ENCODE data around the gene ENTPD1. TPM values are rescaled to one million over a fixed set of nuclear protein-coding genes. Genes with fewer than 3 reads are reported as not detected.
"Not testable (repeated sequence)": the region's sequence is repeated elsewhere in the genome, so short reads cannot be mapped to it uniquely, and the experiment has no call there.

ENTPD1 gene
- total RNA-seq, 2 donors from 2014 or later, result 12.3 to 15.0 TPM

DNA sequence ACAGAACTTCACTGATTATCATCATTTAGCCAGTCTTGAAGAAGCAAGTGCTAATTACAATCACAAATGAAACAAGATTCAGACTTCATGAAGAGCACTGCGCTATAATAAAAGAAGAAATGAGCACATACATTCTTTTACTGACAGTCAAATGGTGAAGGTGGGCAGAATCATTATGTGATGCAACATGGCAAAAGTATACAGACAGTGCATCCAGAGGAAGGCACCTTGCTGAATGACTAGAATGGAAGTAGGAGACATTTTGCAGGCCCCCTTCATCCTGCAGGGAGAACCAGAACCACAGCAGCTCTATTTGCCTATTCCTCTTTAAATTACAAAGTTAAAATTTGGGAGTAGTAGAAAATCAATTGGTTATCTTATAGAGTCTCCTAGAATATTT lies 120.8 kb downstream of the ENTPD1 start:
- Histone ChIP-seq H3K9me3 (no peaks in the 10 kb centered on the region), H3K36me3 (no peaks in the 10 kb centered on the region), H3K27me3 (no peaks in the 10 kb centered on the region), H3K4me3 (no peak overlapping the region), H3K4me1 (no peaks in the 10 kb centered on the region), H3K27ac (no peak overlapping the region)
- TF ChIP-seq, protein P1, sequence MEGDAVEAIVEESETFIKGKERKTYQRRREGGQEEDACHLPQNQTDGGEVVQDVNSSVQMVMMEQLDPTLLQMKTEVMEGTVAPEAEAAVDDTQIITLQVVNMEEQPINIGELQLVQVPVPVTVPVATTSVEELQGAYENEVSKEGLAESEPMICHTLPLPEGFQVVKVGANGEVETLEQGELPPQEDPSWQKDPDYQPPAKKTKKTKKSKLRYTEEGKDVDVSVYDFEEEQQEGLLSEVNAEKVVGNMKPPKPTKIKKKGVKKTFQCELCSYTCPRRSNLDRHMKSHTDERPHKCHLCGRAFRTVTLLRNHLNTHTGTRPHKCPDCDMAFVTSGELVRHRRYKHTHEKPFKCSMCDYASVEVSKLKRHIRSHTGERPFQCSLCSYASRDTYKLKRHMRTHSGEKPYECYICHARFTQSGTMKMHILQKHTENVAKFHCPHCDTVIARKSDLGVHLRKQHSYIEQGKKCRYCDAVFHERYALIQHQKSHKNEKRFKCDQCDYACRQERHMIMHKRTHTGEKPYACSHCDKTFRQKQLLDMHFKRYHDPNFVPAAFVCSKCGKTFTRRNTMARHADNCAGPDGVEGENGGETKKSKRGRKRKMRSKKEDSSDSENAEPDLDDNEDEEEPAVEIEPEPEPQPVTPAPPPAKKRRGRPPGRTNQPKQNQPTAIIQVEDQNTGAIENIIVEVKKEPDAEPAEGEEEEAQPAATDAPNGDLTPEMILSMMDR (IDR thresholded peaks at IDR 0.05), result no peak
- DNase-seq (ENCODE audit: low spot score), result no peak

DNA sequence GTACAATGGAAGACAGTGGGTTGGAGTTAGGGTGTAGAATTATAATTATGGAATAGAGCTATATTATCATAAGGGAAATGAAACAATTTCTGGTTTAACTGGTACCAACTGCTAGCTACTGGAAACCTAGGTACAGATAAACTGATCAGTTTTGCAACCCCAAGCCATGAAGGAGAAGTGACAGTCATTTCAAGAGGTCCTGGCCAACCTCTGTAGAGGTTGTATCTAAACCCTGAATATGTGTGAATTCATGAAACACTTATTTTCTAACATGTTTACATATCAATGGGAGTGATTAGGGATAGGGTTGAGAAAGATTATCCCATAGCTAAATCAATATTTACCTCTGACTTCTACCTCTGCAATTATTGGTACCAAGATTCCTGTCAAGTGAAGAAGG lies 121.9 kb downstream of the ENTPD1 start:
- Histone ChIP-seq H3K9me3 (no peaks in the 10 kb centered on the region), H3K4me3 (no peak overlapping the region), H3K36me3 (no peaks in the 10 kb centered on the region), H3K27ac (no peak overlapping the region), H3K27me3 (no peaks in the 10 kb centered on the region), H3K4me1 (no peaks in the 10 kb centered on the region)
- TF ChIP-seq, protein P1 (IDR thresholded peaks at IDR 0.05), result no peak
- no peak for DNase-seq (ENCODE audit: low spot score)

DNA sequence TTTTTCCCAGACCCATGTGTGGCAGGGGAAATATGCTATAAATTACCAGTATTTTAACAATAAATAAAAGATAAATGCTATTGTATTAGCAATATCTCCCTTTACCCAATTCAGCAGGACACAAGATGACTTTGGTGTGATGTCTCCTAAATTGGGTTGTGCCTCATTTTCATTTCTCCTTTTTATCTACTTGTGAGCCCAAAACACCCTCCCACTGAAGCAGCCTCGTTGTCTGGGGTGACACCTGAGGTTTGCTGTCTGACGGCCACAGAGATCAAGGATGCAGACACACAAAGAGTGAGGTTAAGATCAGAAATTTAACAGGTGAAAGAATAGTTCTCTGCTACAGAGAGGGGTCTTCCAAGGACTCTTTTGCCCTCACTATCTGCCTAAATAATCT lies 124.7 kb downstream of the ENTPD1 start:
- Histone ChIP-seq H3K36me3 (no peaks in the 10 kb centered on the region), H3K27me3 (no peaks in the 10 kb centered on the region), H3K4me1 (no peaks in the 10 kb centered on the region), H3K27ac (peak overlapping the region in 1 of 2 donors; percentile 19), H3K9me3 (no peaks in the 10 kb centered on the region), H3K4me3 (no peak overlapping the region)
- TF ChIP-seq, protein P1 (IDR thresholded peaks at IDR 0.05), result no peak
- DNase-seq (ENCODE audit: low spot score), result no peak

GRCh38 chr10:95881316-95881715 lies 125.4 kb downstream of the ENTPD1 start:
- H3K36me3 ChIP-seq, result no peaks in the 10 kb centered on the region
- no peak overlapping the region for H3K4me3 ChIP-seq
- no peak for DNase-seq (ENCODE audit: low spot score)
- H3K4me1 ChIP-seq, result no peaks in the 10 kb centered on the region
- no peaks in the 10 kb centered on the region for H3K9me3 ChIP-seq
- H3K27ac ChIP-seq, result peak overlapping the region in 1 of 2 donors; percentile 19
- TF ChIP-seq, protein P1 (IDR thresholded peaks at IDR 0.05), result no peak
- H3K27me3 ChIP-seq, result no peaks in the 10 kb centered on the region

DNA sequence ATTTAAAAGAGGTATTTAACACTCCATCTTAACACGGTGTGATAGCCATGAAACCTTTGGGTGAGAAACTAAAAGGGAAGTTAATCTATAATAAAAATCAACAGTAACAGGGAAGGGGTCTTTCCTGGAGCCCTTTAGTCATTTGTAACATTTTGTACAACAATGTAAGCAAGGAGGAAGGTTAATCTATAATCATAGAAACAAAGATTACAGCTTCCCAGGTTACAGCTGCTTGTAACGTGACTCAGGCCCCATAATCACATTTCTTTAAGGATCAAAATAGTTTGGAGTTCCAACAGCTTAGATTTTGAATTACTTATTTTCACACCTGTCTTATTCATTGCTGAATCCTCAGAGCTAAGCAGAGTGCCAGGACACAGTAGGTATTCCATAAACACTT lies 133.9 kb downstream of the ENTPD1 start:
- TF ChIP-seq, protein P1 (IDR thresholded peaks at IDR 0.05), result no peak
- no peak for DNase-seq (ENCODE audit: low spot score)
- Histone ChIP-seq H3K27ac (no peak overlapping the region), H3K9me3 (no peaks in the 10 kb centered on the region), H3K4me3 (no peak overlapping the region), H3K36me3 (no peaks in the 10 kb centered on the region), H3K4me1 (no peaks in the 10 kb centered on the region), H3K27me3 (no peaks in the 10 kb centered on the region)

GRCh38 chr10:95896071-95896850 lies 140.3 kb downstream of the ENTPD1 start:
- Histone ChIP-seq H3K36me3 (peaks cover 11% of the 10 kb centered on the region), H3K4me1 (no peaks in the 10 kb centered on the region), H3K4me3 (no peak overlapping the region), H3K27me3 (no peaks in the 10 kb centered on the region), H3K27ac (no peak overlapping the region), H3K9me3 (no peaks in the 10 kb centered on the region)
- TF ChIP-seq, protein P1 (IDR thresholded peaks at IDR 0.05), result no peak
- DNase-seq (ENCODE audit: low spot score), result no peak

- H3K4me3 ChIP-seq; DNase-seq (ENCODE audit: low spot score); H3K9me3 ChIP-seq; H3K27me3 ChIP-seq; H3K27ac ChIP-seq; H3K36me3 ChIP-seq; H3K4me1 ChIP-seq: not testable (repeated sequence)
These were observed 150.1 kb downstream of the ENTPD1 start for GRCh38 chr10:95905897-95906580.
